Spleen (tissue), 11 donors: ENCODE measurements around the gene NLK. TPM values are rescaled to one million over a fixed set of nuclear protein-coding genes. Genes with fewer than 3 reads are reported as not detected.

Source experiments
- DNase-seq: peaks from one replicate; pipeline ENCODE4 v3.0.0-alpha.2; 2020
- H3K27ac ChIP-seq, 8 donors: fragments of 200-600 bp; sonication (generic) in 7 of 8; 1 replicate in 4 of 8; 2 replicates in 4 of 8; pipeline versions ENCODE4 v1.5.0 to v1.8.0; 2016 to 2021; ENCODE audit warnings: inconsistent platforms in 4 of 8, mild to moderate bottlenecking in 4 of 8, moderate library complexity in 1 of 8
- H3K27me3 ChIP-seq, 7 donors: fragments of 200-600 bp; sonication (generic) in 6 of 7; replicated peaks in 1 of 7; 1 replicate in 4 of 7; 2 replicates in 3 of 7; pipeline versions ENCODE4 v1.5.0 to v1.8.0; 2016 to 2021; ENCODE audit warnings: inconsistent platforms in 3 of 7, mild to moderate bottlenecking in 1 of 7
- H3K36me3 ChIP-seq, 6 donors: fragments of 200-600 bp; sonication (generic) in 5 of 6; 1 replicate in 4 of 6; 2 replicates in 2 of 6; pipeline versions ENCODE4 v1.5.0 to v1.8.0; 2016 to 2021; ENCODE audit warnings: inconsistent platforms in 2 of 6
- H3K4me1 ChIP-seq, 6 donors: fragments of 200-600 bp; sonication (generic) in 5 of 6; 1 replicate in 3 of 6; 2 replicates in 3 of 6; pipeline versions ENCODE4 v1.5.0 to v1.8.0; 2016 to 2021; ENCODE audit warnings: inconsistent platforms in 3 of 6
- H3K4me3 ChIP-seq, 8 donors: fragments of 200-600 bp; sonication (generic) in 7 of 8; 1 replicate in 4 of 8; 2 replicates in 4 of 8; pipeline versions ENCODE4 v1.5.0 to v1.8.0; 2016 to 2021; ENCODE audit warnings: inconsistent platforms in 4 of 8, mild to moderate bottlenecking in 4 of 8, moderate library complexity in 2 of 8
- H3K9me3 ChIP-seq, 8 donors: fragments of 200-600 bp; sonication (generic) in 7 of 8; 1 replicate in 4 of 8; 2 replicates in 4 of 8; pipeline versions ENCODE4 v1.5.0 to v1.8.0; 2016 to 2021; ENCODE audit warnings: inconsistent platforms in 4 of 8
- POLR2A ChIP-seq, 3 donors: fragments of 450-650 bp; IDR thresholded peaks; one replicate each; pipeline ENCODE4 v1.5.1; 2017; ENCODE audit warnings: antibody characterized with exemption in 3 of 3, mild to moderate bottlenecking in 1 of 3
- POLR2AphosphoS5 ChIP-seq, 3 donors: sonication (generic); formaldehyde crosslinking; IDR thresholded peaks; one replicate each; pipeline ENCODE4 v1.5.1; 2017; ENCODE audit warnings: antibody characterized with exemption in 3 of 3
- WGBS, 5 donors: extraction: QIAGEN DNeasy Blood & Tissue Kit in 3 of 5; methylation state at CpG; one replicate each; pipeline versions ENCODE4 v1.1.5 to v1.1.7; 2013 to 2018; 5-methylcytosine and 5-hydroxymethylcytosine counted together
- intact Hi-C: fragments of 100-400 bp; cut with DNase I; formaldehyde crosslinking; loops from one replicate; pipeline ENCODE4 v1.15.0; 2023; ENCODE audit warnings: low total_unique reads
- polyA plus RNA-seq, 3 donors: library from polyadenylated mRNA; stranded (reverse); fragments of 200-250 nt; gene quantifications; one replicate each; pipeline ENCODE4 v1.2.1, GENCODE V29; 2013
- total RNA-seq, 7 donors: library from RNA; depleted of rRNA in 3 of 7; stranded (reverse); fragments of >200 nt in 3 of 7; fragmentation: NEBNext Ultra II Directional in 4 of 7; extraction: Animal tissue kit (Norgen Biotek cat#: 25700) in 4 of 7; gene quantifications; one replicate each; pipeline versions ENCODE4 v1.1.0 to v1.2.1, GENCODE V29; 2016 to 2021
- TF ChIP-seq, protein P1 (sequence below), 11 experiments: fragments of 200-600 bp in 7 of 11; fragments of 450-650 bp in 4 of 11; sonication (generic) in 4 of 11; IDR thresholded peaks in 8 of 11; conservative IDR thresholded peaks in 3 of 11; 1 replicate in 7 of 11; 2 replicates in 4 of 11; pipeline versions ENCODE4 v1.4.0 to v1.8.0; 2016 to 2021; ENCODE audit warnings: antibody characterized with exemption in 11 of 11, inconsistent platforms in 4 of 11, mild to moderate bottlenecking in 1 of 11
- donor health status: healthy with polysubstance abuse.
- donor health status: DM: no; HTN: no; CAD: no; lungs with moderate emphysema.
- donor health status: DM: no; HTN: no; CAD: no.
- donor health status: Bipolar disorder and iron deficiency.
- donor health status: healthy.
- donor health status: DM: no; HTN: no; CAD: no.
- donor health status: DM: yes; HTN: yes; CAD: no.

NLK gene
- total and polyA plus RNA-seq, 10 donors = 12.6 to 49.4 (median 34.3) TPM

DNA sequence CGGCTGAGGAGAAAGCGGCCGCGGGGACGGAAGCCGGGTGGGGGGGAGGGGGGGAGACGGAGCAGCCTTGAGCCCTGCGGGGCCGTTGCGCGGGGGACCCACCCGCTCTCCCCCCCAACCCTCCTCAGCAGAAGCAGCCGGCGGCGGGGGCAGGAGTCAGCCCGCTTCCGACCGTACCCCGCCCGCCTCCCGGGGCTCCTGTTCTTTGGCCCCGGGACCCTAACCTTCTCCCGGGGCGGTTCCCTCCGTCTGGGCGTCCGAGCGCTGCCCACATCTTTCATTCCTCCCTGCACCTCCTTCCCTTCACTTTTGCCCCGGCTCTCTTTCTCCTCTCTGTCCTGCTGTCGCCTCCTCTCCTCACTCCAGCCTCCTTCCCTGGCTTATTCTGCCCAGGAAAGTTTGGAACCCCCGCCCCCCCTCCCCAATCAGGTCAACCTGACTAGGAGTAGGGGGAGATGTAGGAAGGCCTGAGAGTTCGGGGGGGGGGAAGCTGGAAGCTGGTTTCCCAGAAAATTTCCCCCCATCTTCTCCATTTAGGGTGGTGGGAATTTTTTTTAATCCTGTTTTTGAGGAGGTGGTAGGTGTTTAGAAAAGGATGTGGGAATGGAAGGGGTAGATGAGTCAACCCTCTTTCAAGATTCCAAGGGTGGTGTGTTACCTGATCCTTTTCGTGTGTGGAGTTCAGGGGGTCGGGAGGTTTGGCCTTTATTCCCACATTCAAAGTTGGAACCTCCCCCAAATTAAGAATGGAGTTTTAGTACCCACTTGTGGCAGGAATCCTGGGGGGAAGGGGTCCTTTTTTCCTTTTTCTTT is 427 bp upstream of the NLK start:
- TF ChIP-seq POLR2AphosphoS5 (IDR thresholded peaks at IDR 0.05) = no peak
- TF ChIP-seq POLR2A (IDR thresholded peaks at IDR 0.05) = no peak
- TF ChIP-seq, protein P1, sequence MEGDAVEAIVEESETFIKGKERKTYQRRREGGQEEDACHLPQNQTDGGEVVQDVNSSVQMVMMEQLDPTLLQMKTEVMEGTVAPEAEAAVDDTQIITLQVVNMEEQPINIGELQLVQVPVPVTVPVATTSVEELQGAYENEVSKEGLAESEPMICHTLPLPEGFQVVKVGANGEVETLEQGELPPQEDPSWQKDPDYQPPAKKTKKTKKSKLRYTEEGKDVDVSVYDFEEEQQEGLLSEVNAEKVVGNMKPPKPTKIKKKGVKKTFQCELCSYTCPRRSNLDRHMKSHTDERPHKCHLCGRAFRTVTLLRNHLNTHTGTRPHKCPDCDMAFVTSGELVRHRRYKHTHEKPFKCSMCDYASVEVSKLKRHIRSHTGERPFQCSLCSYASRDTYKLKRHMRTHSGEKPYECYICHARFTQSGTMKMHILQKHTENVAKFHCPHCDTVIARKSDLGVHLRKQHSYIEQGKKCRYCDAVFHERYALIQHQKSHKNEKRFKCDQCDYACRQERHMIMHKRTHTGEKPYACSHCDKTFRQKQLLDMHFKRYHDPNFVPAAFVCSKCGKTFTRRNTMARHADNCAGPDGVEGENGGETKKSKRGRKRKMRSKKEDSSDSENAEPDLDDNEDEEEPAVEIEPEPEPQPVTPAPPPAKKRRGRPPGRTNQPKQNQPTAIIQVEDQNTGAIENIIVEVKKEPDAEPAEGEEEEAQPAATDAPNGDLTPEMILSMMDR (IDR thresholded peaks at IDR 0.05 in 8 of 11, conservative IDR thresholded peaks at IDR 0.05 in 3 of 11) = no peak
- DNase-seq = no peak
- 4 to 7% (median 5%) methylated on average over 20 to 34 of the region's 34 CpGs for WGBS, 5 donors
- Histone ChIP-seq H3K9me3 (no peaks in the 10 kb centered on the region), H3K27me3 (no peaks in the 10 kb centered on the region), H3K4me1 (peaks cover 35 to 57% (median 50%) of the 10 kb centered on the region in 6 donors), H3K27ac (peak overlapping the region; percentile 84 to 98 (median 93)), H3K36me3 (no peaks in the 10 kb centered on the region), H3K4me3 (peak overlapping the region; percentile 67 to 90 (median 76))
- intact Hi-C loops = no loop called here

- H3K4me3 ChIP-seq = peak overlapping the region in 7 of 8 donors; percentile 4 to 90 (median 76)
- H3K27me3 ChIP-seq = no peaks in the 10 kb centered on the region
- H3K9me3 ChIP-seq = no peaks in the 10 kb centered on the region
- H3K4me1 ChIP-seq = peaks cover 40 to 64% (median 55%) of the 10 kb centered on the region in 6 donors
- WGBS, 5 donors = 95 to 99% (median 98%) methylated on average over 15 to 16 of the region's 16 CpGs
- H3K36me3 ChIP-seq = no peaks in the 10 kb centered on the region
- DNase-seq = peak; percentile 81
- TF ChIP-seq POLR2A (IDR thresholded peaks at IDR 0.05) (no peak), POLR2AphosphoS5 (IDR thresholded peaks at IDR 0.05) (no peak)
- TF ChIP-seq, protein P1 (IDR thresholded peaks at IDR 0.05 in 8 of 11, conservative IDR thresholded peaks at IDR 0.05 in 3 of 11) = no peak
- intact Hi-C loops = no loop called here
- H3K27ac ChIP-seq = peak overlapping the region in 5 of 8 donors; percentile 93 to 98 (median 93)
These were observed 329 bp downstream of the NLK start for GRCh38 chr17:28042721-28043291.

- Histone ChIP-seq H3K36me3 (no peaks in the 10 kb centered on the region), H3K4me1 (peaks cover 40 to 69% (median 58%) of the 10 kb centered on the region in 6 donors), H3K27me3 (no peaks in the 10 kb centered on the region), H3K4me3 (peak overlapping the region in 7 of 8 donors; percentile 4 to 90 (median 13)), H3K27ac (peak overlapping the region in 1 of 8 donors; percentile 2), H3K9me3 (no peaks in the 10 kb centered on the region)
- no peak for DNase-seq
- WGBS, 5 donors = 87 to 92% (median 91%) methylated on average over 3 of the region's 3 CpGs
- intact Hi-C loops = no loop called here
- TF ChIP-seq, protein P1 (IDR thresholded peaks at IDR 0.05 in 8 of 11, conservative IDR thresholded peaks at IDR 0.05 in 3 of 11) = no peak
- TF ChIP-seq POLR2A (IDR thresholded peaks at IDR 0.05) (no peak), POLR2AphosphoS5 (IDR thresholded peaks at IDR 0.05) (no peak)
These were observed 819 bp downstream of the NLK start for GRCh38 chr17:28043296-28043695.

DNA sequence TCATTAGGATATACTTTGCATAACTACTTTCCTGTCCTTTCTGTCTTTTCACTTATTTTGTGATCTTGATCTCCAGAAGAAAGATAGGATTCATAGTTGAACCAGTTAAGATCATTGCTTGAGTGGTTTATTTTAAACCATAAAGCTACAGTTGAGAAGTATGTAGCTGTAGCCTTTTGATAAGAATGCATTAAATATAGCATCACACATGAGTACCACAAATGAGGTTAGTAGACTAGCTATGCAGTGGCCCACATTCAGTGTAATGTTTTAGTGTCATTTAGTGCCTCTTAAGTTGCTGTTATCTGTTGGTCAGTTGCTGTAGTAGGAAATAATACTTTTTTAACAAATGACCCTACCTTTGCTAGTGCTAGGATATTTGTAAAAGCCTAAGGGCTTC is 1.3 kb downstream of the NLK start:
- Histone ChIP-seq H3K27me3 (no peaks in the 10 kb centered on the region), H3K9me3 (no peaks in the 10 kb centered on the region), H3K36me3 (no peaks in the 10 kb centered on the region), H3K27ac (peak overlapping the region in 1 of 8 donors; percentile 25), H3K4me3 (peak overlapping the region in 7 of 8 donors; percentile 2 to 90 (median 13)), H3K4me1 (peaks cover 40 to 73% (median 60%) of the 10 kb centered on the region in 6 donors)
- TF ChIP-seq POLR2AphosphoS5 (IDR thresholded peaks at IDR 0.05) = no peak
- TF ChIP-seq POLR2A (IDR thresholded peaks at IDR 0.05) = no peak
- TF ChIP-seq, protein P1 (IDR thresholded peaks at IDR 0.05 in 8 of 11, conservative IDR thresholded peaks at IDR 0.05 in 3 of 11) = no peak
- intact Hi-C loops = no loop called here
- DNase-seq = no peak
